Thyroid gland (tissue), 4 donors: ENCODE data around the gene LMTK2. TPM values are rescaled to one million over a fixed set of nuclear protein-coding genes. Genes with fewer than 3 reads are reported as not detected.

Experiments
- DNase-seq, 2 donors: peaks; one replicate each; pipeline ENCODE4 v3.0.0-alpha.2; 2019
- H3K27ac ChIP-seq, 3 donors: fragments of 200-600 bp; sonication (generic); 1 replicate in 2 of 3; 2 replicates in 1 of 3; pipeline ENCODE4 v1.5.1; 2016 to 2019; ENCODE audit warnings: mild to moderate bottlenecking in 1 of 3, moderate library complexity in 1 of 3
- H3K27me3 ChIP-seq: fragments of 200-600 bp; sonication (generic); one replicate; pipeline ENCODE4 v1.5.1; 2019
- H3K36me3 ChIP-seq, 2 donors: fragments of 200-600 bp; sonication (generic); one replicate each; pipeline ENCODE4 v1.5.1; 2016 to 2019
- H3K4me1 ChIP-seq, 2 donors: fragments of 200-600 bp; sonication (generic); one replicate each; pipeline ENCODE4 v1.5.1; 2017 to 2019
- H3K4me3 ChIP-seq, 3 donors: fragments of 200-600 bp; sonication (generic); replicated peaks in 1 of 3; 1 replicate in 2 of 3; 2 replicates in 1 of 3; pipeline ENCODE4 v1.5.1; 2016; ENCODE audit warnings: mild to moderate bottlenecking in 1 of 3
- H3K9me3 ChIP-seq: fragments of 200-600 bp; sonication (generic); one replicate; pipeline ENCODE4 v1.5.1; 2017
- CTCF ChIP-seq, 6 experiments: fragments of 200-600 bp in 3 of 6; fragments of 450-650 bp in 3 of 6; sonication (generic) in 3 of 6; IDR thresholded peaks; one replicate each; pipeline ENCODE4 v1.5.1; 2016 to 2019; ENCODE audit warnings: antibody characterized with exemption in 6 of 6, mild to moderate bottlenecking in 2 of 6, inconsistent platforms in 1 of 6, moderate library complexity in 1 of 6
- POLR2A ChIP-seq, 2 donors: fragments of 450-650 bp; IDR thresholded peaks; one replicate each; pipeline ENCODE4 v1.6.1; 2017; ENCODE audit warnings: antibody characterized with exemption in 2 of 2, mild to moderate bottlenecking in 2 of 2, moderate library complexity in 1 of 2
- WGBS, 2 donors: methylation state at CpG; one replicate each; pipeline ENCODE4 v1.1.5; 2017; 5-methylcytosine and 5-hydroxymethylcytosine counted together
- intact Hi-C: fragments of 100-400 bp; cut with DNase I; formaldehyde crosslinking; loops from one replicate; pipeline ENCODE4 v1.15.1; 2023
- total RNA-seq, 4 donors: library from RNA; depleted of rRNA; stranded (reverse); fragments of >200 nt; gene quantifications; one replicate each; pipeline ENCODE4 v1.2.3, GENCODE V29; 2016

LMTK2 gene
- total RNA-seq, 4 donors from 2014 or later: 22.0 to 36.5 (median 26.6) TPM

DNA sequence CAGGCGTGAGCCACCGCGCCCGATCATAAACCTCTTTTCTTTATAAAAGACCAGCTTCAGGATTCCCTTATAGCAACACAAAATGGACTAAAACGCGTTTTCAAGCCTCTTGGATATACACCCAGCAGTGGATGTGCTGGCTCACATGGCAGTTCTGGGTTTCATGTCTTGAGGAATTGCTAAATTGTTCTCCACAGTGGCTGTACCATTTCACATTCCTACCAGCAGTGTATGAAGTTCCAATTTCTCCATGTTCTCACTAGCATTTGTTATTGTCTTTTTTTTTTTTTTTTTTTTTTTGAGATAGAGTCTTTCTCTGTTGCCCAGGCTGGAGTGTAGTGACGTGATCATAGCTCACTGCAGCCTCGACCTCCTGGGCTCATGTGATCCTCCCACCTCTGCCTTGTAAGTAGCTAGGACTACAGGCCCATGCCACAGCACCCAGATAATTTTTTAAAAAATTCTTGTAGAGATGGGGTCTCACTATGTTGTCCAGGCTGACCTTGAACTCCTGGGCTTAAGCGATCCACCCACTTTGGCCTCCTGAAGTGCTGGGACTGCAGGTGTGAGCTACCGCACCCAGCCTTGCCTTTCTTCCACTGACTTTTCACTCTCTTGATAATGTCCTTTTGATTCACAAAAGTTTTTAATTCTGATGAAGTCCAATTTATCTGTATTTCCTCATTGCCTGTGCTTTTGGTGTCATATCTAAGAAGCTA is 127.9 kb downstream of the LMTK2 start:
- Histone ChIP-seq H3K27me3 (no peaks in the 10 kb centered on the region), H3K9me3 (no peaks in the 10 kb centered on the region), H3K27ac (no peak overlapping the region), H3K4me3 (no peak overlapping the region), H3K36me3 (peaks cover 6 to 9% of the 10 kb centered on the region in 2 donors), H3K4me1 (no peaks in the 10 kb centered on the region)
- no peak for TF ChIP-seq CTCF (IDR thresholded peaks at IDR 0.05)
- no peak for TF ChIP-seq POLR2A (IDR thresholded peaks at IDR 0.05)
- WGBS, 2 donors: 97% methylated on average over 10 of the region's 10 CpGs
- intact Hi-C loops: no loop called here
- no peak for DNase-seq

GRCh38 chr7:98235901-98236300 is 129.2 kb downstream of the LMTK2 start:
- no peak for DNase-seq
- TF ChIP-seq POLR2A (IDR thresholded peaks at IDR 0.05) (no peak), CTCF (IDR thresholded peaks at IDR 0.05) (no peak)
- Histone ChIP-seq H3K4me1 (no peaks in the 10 kb centered on the region), H3K36me3 (peaks cover 6% of the 10 kb centered on the region in 2 donors), H3K4me3 (no peak overlapping the region), H3K27ac (no peak overlapping the region), H3K27me3 (no peaks in the 10 kb centered on the region), H3K9me3 (no peaks in the 10 kb centered on the region)
- 89 to 95% methylated on average over 8 to 11 of the region's 11 CpGs for WGBS, 2 donors
- intact Hi-C loops: no loop called here

- intact Hi-C loops: no loop called here
- H3K27me3 ChIP-seq: no peaks in the 10 kb centered on the region
- H3K4me3 ChIP-seq: no peak overlapping the region
- no peak for TF ChIP-seq CTCF (IDR thresholded peaks at IDR 0.05)
- TF ChIP-seq POLR2A (IDR thresholded peaks at IDR 0.05): no peak
- peaks cover 4 to 6% of the 10 kb centered on the region in 2 donors for H3K36me3 ChIP-seq
- no peak for DNase-seq
- H3K9me3 ChIP-seq: no peaks in the 10 kb centered on the region
- H3K4me1 ChIP-seq: no peaks in the 10 kb centered on the region
- 90 to 95% methylated on average over 18 to 19 of the region's 25 CpGs for WGBS, 2 donors
- no peak overlapping the region for H3K27ac ChIP-seq
These were observed 129.9 kb downstream of the LMTK2 start for GRCh38 chr7:98236355-98237185.

- no peak for DNase-seq
- no peak overlapping the region for H3K27ac ChIP-seq
- intact Hi-C loops: no loop called here
- WGBS, 2 donors: 97 to 100% methylated on average over 4 of the region's 4 CpGs
- TF ChIP-seq POLR2A (IDR thresholded peaks at IDR 0.05) (no peak), CTCF (IDR thresholded peaks at IDR 0.05) (no peak)
- no peak overlapping the region for H3K4me3 ChIP-seq
- H3K9me3 ChIP-seq: no peaks in the 10 kb centered on the region
- H3K36me3 ChIP-seq: peaks cover 4 to 6% of the 10 kb centered on the region in 2 donors
- H3K27me3 ChIP-seq: no peaks in the 10 kb centered on the region
- H3K4me1 ChIP-seq: no peaks in the 10 kb centered on the region
These were observed 131.4 kb downstream of the LMTK2 start for GRCh38 chr7:98238076-98238475.

DNA sequence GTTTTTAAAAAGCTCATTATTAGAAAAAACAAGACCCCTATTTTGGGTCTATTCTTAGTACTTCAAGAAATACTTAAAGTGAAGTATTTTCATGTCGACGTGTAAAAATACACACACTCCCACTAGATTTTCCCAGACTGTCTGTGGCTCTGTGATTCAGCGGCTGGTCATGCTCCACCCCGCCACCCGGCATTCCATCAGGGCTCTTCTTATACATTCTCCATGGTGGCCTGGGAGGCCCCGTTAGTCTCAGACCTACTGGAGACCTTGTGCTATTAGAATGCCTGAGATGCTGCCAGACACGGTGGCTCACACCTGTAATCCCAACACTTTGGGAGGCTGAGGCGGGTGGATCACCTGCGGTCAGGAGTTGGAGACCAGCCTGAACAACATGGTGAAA is 132.3 kb downstream of the LMTK2 start:
- peaks cover 0 to 6% of the 10 kb centered on the region in 2 donors for H3K36me3 ChIP-seq
- 85 to 86% methylated on average over 9 of the region's 9 CpGs for WGBS, 2 donors

More for the DNA sequence above, 132.3 kb downstream of the LMTK2 start:
- no peak overlapping the region for H3K4me3 ChIP-seq
- no peaks in the 10 kb centered on the region for H3K4me1 ChIP-seq
- no peak overlapping the region for H3K27ac ChIP-seq
- DNase-seq: no peak
- H3K9me3 ChIP-seq: no peaks in the 10 kb centered on the region
- TF ChIP-seq CTCF (IDR thresholded peaks at IDR 0.05) (no peak), POLR2A (IDR thresholded peaks at IDR 0.05) (no peak)
- no peaks in the 10 kb centered on the region for H3K27me3 ChIP-seq
- intact Hi-C loops: no loop called here
